Left forelimb (tissue), 1 donor: Measurements from ENCODE around the gene TMEM127.
"Not testable (repeated sequence)": the region's sequence is repeated elsewhere in the genome, so short reads cannot be mapped to it uniquely, and the experiment has no call there.

Experiments used
- DNase-seq: peaks from one replicate; pipeline ENCODE4 v3.0.0-alpha.2; 2018; ENCODE audit warnings: low spot score

The TMEM127 gene

GRCh38 chr2:96265840-96266679 is at the start of gene TMEM127, which contains the start of gene CIAO1:
TMEM127 (minus strand) TSS chr2:96265997; CDS start chr2:96265381, 616 bp downstream.
CIAO1 (plus strand) TSS chr2:96266225; CDS start chr2:96266351, 126 bp downstream.
- DNase-seq, result peak; percentile 100

GRCh38 chr2:96315005-96315399 is 49.2 kb upstream of the TMEM127 start:
- no peak for DNase-seq

GRCh38 chr2:96308248-96308647 is 42.5 kb upstream of the TMEM127 start:
- DNase-seq, result no peak

- DNase-seq, result no peak
Measured at GRCh38 chr2:96306370-96306769, 40.6 kb upstream of the TMEM127 start.

GRCh38 chr2:96305979-96306308 is 40.1 kb upstream of the TMEM127 start:
- DNase-seq, result no peak

- DNase-seq, result peak; percentile 93
Measured at GRCh38 chr2:96305091-96305978, 39.5 kb upstream of the TMEM127 start, which contains the start of gene SNRNP200. SNRNP200 (minus strand) TSS chr2:96305546; CDS start chr2:96305437, 109 bp downstream.

GRCh38 chr2:96304606-96305005 is 38.8 kb upstream of the TMEM127 start:
- no peak for DNase-seq

GRCh38 chr2:96301865-96302264 is 36.1 kb upstream of the TMEM127 start:
- DNase-seq, result no peak

GRCh38 chr2:96296925-96297324 is 31.1 kb upstream of the TMEM127 start:
- no peak for DNase-seq

- DNase-seq, result not testable (repeated sequence)
Measured at GRCh38 chr2:96294271-96294670, 28.5 kb upstream of the TMEM127 start.

- DNase-seq, result no peak
Measured at GRCh38 chr2:96291751-96292150, 26.0 kb upstream of the TMEM127 start.

- DNase-seq, result no peak
Measured at GRCh38 chr2:96287273-96287856, 21.6 kb upstream of the TMEM127 start.

- no peak for DNase-seq
Measured at GRCh38 chr2:96276787-96277499, 11.1 kb upstream of the TMEM127 start.

GRCh38 chr2:96274355-96275056 is 8.7 kb upstream of the TMEM127 start:
- no peak for DNase-seq

- DNase-seq, result no peak
Measured at GRCh38 chr2:96273763-96274162, 8.0 kb upstream of the TMEM127 start.

GRCh38 chr2:96271995-96272394 is 6.2 kb upstream of the TMEM127 start:
- no peak for DNase-seq

- DNase-seq, result no peak
Measured at GRCh38 chr2:96267159-96267971, 1.6 kb upstream of the TMEM127 start.

GRCh38 chr2:96265349-96265839 is 403 bp downstream of the TMEM127 start:
- DNase-seq, result no peak

GRCh38 chr2:96264656-96265348 is 995 bp downstream of the TMEM127 start:
- DNase-seq, result no peak
